Cardiac muscle cell (in vitro differentiated cells and primary cell): Measurements from ENCODE around the gene TESMIN. TPM values are rescaled to one million over a fixed set of nuclear protein-coding genes. Genes with fewer than 3 reads are reported as not detected.

Source experiments
- DNase-seq, 2 donors: peaks; one replicate each; pipeline versions ENCODE4 v3.0.0 to v3.0.0-alpha.2; 2010 to 2017; ENCODE audit warnings: low read depth in 1 of 2, low spot score in 1 of 2
- H3K27ac ChIP-seq: fragments of 200-600 bp; sonication (generic); 2 replicates; pipeline ENCODE4 v1.5.1; 2016
- H3K27me3 ChIP-seq: fragments of 200-600 bp; sonication (generic); 2 replicates; pipeline ENCODE4 v1.6.0; 2016; ENCODE audit warnings: control low read depth
- H3K36me3 ChIP-seq: fragments of 200-600 bp; sonication (generic); 2 replicates; pipeline ENCODE4 v1.5.1; 2016; ENCODE audit warnings: control low read depth
- H3K4me1 ChIP-seq: fragments of 200-600 bp; sonication (generic); 2 replicates; pipeline ENCODE4 v1.8.1; 2017; ENCODE audit warnings: low read depth, mild to moderate bottlenecking, mixed run types
- H3K4me3 ChIP-seq: fragments of 200-600 bp; sonication (generic); 2 replicates; pipeline ENCODE4 v1.5.1; 2016; ENCODE audit warnings: mild to moderate bottlenecking
- H3K9me3 ChIP-seq: fragments of 200-600 bp; sonication (generic); 2 replicates; pipeline ENCODE4 v1.5.1; 2017; ENCODE audit warnings: low read depth, mild to moderate bottlenecking, control low read depth
- CTCF ChIP-seq: IDR thresholded peaks from 2 replicates; pipeline ENCODE4 v1.5.1; 2012; ENCODE audit warnings: low read depth, mild to moderate bottlenecking, low read length
- polyA plus RNA-seq: library from polyadenylated mRNA; unstranded; fragments of >200 nt; fragmentation: Nextera tagmentation; extraction: Ambion mirVana; gene quantifications from 2 replicates; pipeline ENCODE4 v1.2.1, GENCODE V29; 2016
- total RNA-seq: library from RNA; depleted of rRNA; stranded (reverse); fragments of >200 nt; gene quantifications from 2 replicates; pipeline ENCODE4 v1.2.3, GENCODE V29; 2016

Gene TESMIN
- total and polyA plus RNA-seq, 2 experiments from 2014 or later: 4.6 to 23.5 TPM

GRCh38 chr11:68762481-68762880 is 11.2 kb upstream of the TESMIN start:
- no peak for DNase-seq
- no peak for TF ChIP-seq CTCF
- no peaks in the 10 kb centered on the region for H3K36me3 ChIP-seq

GRCh38 chr11:68761801-68762200 is 10.5 kb upstream of the TESMIN start:
- no peak for DNase-seq
- H3K9me3 ChIP-seq: no peaks in the 10 kb centered on the region

More at GRCh38 chr11:68762481-68762880, 11.2 kb upstream of the TESMIN start:
- Histone ChIP-seq H3K4me3 (no peak overlapping the region), H3K9me3 (no peaks in the 10 kb centered on the region), H3K27me3 (no peaks in the 10 kb centered on the region), H3K4me1 (no peaks in the 10 kb centered on the region), H3K27ac (no peak overlapping the region)

GRCh38 chr11:68759991-68760390 is 8.7 kb upstream of the TESMIN start:
- no peak for TF ChIP-seq CTCF
- Histone ChIP-seq H3K4me3 (no peak overlapping the region), H3K27me3 (no peaks in the 10 kb centered on the region), H3K27ac (no peak overlapping the region), H3K36me3 (no peaks in the 10 kb centered on the region), H3K4me1 (no peaks in the 10 kb centered on the region), H3K9me3 (no peaks in the 10 kb centered on the region)
- DNase-seq: no peak

More at GRCh38 chr11:68761801-68762200, 10.5 kb upstream of the TESMIN start:
- no peaks in the 10 kb centered on the region for H3K36me3 ChIP-seq
- H3K27me3 ChIP-seq: no peaks in the 10 kb centered on the region
- H3K4me1 ChIP-seq: no peaks in the 10 kb centered on the region
- H3K27ac ChIP-seq: no peak overlapping the region
- no peak overlapping the region for H3K4me3 ChIP-seq
- no peak for TF ChIP-seq CTCF

GRCh38 chr11:68757711-68758110 is 6.4 kb upstream of the TESMIN start:
- Histone ChIP-seq H3K27ac (no peak overlapping the region), H3K9me3 (no peaks in the 10 kb centered on the region), H3K4me1 (no peaks in the 10 kb centered on the region), H3K4me3 (no peak overlapping the region), H3K36me3 (no peaks in the 10 kb centered on the region), H3K27me3 (no peaks in the 10 kb centered on the region)
- DNase-seq: no peak
- no peak for TF ChIP-seq CTCF

- DNase-seq: no peak
- no peak for TF ChIP-seq CTCF
- Histone ChIP-seq H3K36me3 (no peaks in the 10 kb centered on the region), H3K9me3 (no peaks in the 10 kb centered on the region), H3K27me3 (no peaks in the 10 kb centered on the region), H3K27ac (no peak overlapping the region), H3K4me3 (no peak overlapping the region), H3K4me1 (no peaks in the 10 kb centered on the region)
Measured at GRCh38 chr11:68756171-68756766, 4.9 kb upstream of the TESMIN start.
